OCI-LY1 (cell line): Measurements from ENCODE around the gene DOCK10.

Source experiments
- H2AFZ ChIP-seq: fragments of 200-600 bp; sonication (generic), shearing (Covaris generic); 2 replicates; pipeline ENCODE4 v1.6.0; 2014; ENCODE audit warnings: antibody characterized with exemption, mild to moderate bottlenecking, low read length
- H3F3A ChIP-seq: fragments of 200-600 bp; sonication (generic), shearing (Covaris generic); 2 replicates; pipeline ENCODE4 v1.6.0; 2014; ENCODE audit warnings: mild to moderate bottlenecking, antibody characterized with exemption, low read length, moderate library complexity; ENCODE audit not compliant: insufficient read depth
- H3K27ac ChIP-seq: fragments of 200-600 bp; sonication (generic); 2 replicates; pipeline ENCODE4 v1.5.1; 2014; ENCODE audit warnings: low read length, mixed run types, mild to moderate bottlenecking, low read depth; ENCODE audit not compliant: poor library complexity, severe bottlenecking
- H3K27me3 ChIP-seq: fragments of 200-600 bp; sonication (generic); 2 replicates; pipeline ENCODE4 v1.6.0; 2014; ENCODE audit warnings: antibody characterized with exemption, mild to moderate bottlenecking, low read length, moderate library complexity; ENCODE audit not compliant: insufficient read depth
- H3K36me3 ChIP-seq: fragments of 200-600 bp; sonication (generic); 2 replicates; pipeline ENCODE4 v1.6.1; 2014; ENCODE audit warnings: mild to moderate bottlenecking, antibody characterized with exemption, low read length, moderate library complexity, mixed read lengths; ENCODE audit not compliant: insufficient read depth
- H3K4me1 ChIP-seq: fragments of 200-600 bp; sonication (generic); 2 replicates; pipeline ENCODE4 v1.5.1; 2014; ENCODE audit warnings: mild to moderate bottlenecking, low read length, moderate library complexity; ENCODE audit not compliant: insufficient read depth, severe bottlenecking
- H3K4me2 ChIP-seq: fragments of 200-600 bp; sonication (generic), shearing (Covaris generic); 2 replicates; pipeline ENCODE4 v1.6.1; 2014; ENCODE audit warnings: low read length
- H3K4me3 ChIP-seq: fragments of 200-600 bp; sonication (generic); 2 replicates; pipeline ENCODE4 v1.5.1; 2014; ENCODE audit warnings: low read length, low read depth, mild to moderate bottlenecking, mixed read lengths; ENCODE audit not compliant: poor library complexity, severe bottlenecking
- H3K79me2 ChIP-seq: fragments of 200-600 bp; shearing (Covaris generic); 2 replicates; pipeline ENCODE4 v1.6.1; 2016; ENCODE audit warnings: mixed run types, low read length, mixed read lengths; ENCODE audit not compliant: insufficient read depth
- H3K9ac ChIP-seq: fragments of 200-600 bp; sonication (generic), shearing (Covaris generic); 2 replicates; pipeline ENCODE4 v1.6.1; 2014; ENCODE audit warnings: mild to moderate bottlenecking, low read length, mixed read lengths
- H3K9me2 ChIP-seq: fragments of 200-600 bp; sonication (generic), shearing (Covaris generic); 2 replicates; pipeline ENCODE4 v1.6.1; 2014; ENCODE audit warnings: low read depth, mild to moderate bottlenecking, low read length, mixed read lengths
- H3K9me3 ChIP-seq: fragments of 200-600 bp; shearing (Covaris generic); 2 replicates; pipeline ENCODE4 v1.6.1; 2014; ENCODE audit warnings: low read length, mixed read lengths
- H4K20me1 ChIP-seq: fragments of 200-600 bp; sonication (generic), shearing (Covaris generic); 2 replicates; pipeline ENCODE4 v1.6.0; 2016; ENCODE audit warnings: mild to moderate bottlenecking, low read length; ENCODE audit not compliant: insufficient read depth
- EZH2 ChIP-seq: fragments of 200-600 bp; sonication (generic), shearing (Covaris generic); IDR thresholded peaks from 2 replicates; pipeline ENCODE4 v1.8.0; 2017; ENCODE audit warnings: borderline replicate concordance, mixed run types, mild to moderate bottlenecking, antibody characterized with exemption, low read length, moderate library complexity, mixed read lengths
- TF ChIP-seq, protein P1 (sequence below): fragments of 200-600 bp; sonication (generic), shearing (Covaris generic); IDR thresholded peaks from 2 replicates; pipeline ENCODE4 v1.5.1; 2017; ENCODE audit warnings: mild to moderate bottlenecking, antibody characterized with exemption, low read length, moderate library complexity, mixed read lengths

The DOCK10 gene

DNA sequence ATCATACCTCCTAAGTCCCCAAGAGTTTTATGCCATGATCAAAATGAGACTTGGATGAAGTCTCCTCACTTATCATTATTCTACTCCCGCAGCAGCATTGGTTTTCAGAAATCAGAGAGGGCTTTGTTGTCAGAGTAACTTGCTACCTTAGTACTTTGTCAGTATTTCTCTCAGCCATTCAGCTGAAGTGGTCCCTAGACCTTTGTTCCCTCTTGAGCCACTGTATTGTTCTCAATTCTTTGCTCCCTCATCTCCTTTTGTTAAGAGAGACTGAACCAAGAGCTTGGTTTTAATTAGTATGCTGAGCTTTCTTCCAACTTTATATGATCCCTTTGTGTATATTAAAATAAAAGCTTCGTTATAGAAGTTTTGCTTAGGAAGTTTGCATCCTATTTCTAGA, 133.4 kb downstream of the DOCK10 start:
- TF ChIP-seq, protein P1, sequence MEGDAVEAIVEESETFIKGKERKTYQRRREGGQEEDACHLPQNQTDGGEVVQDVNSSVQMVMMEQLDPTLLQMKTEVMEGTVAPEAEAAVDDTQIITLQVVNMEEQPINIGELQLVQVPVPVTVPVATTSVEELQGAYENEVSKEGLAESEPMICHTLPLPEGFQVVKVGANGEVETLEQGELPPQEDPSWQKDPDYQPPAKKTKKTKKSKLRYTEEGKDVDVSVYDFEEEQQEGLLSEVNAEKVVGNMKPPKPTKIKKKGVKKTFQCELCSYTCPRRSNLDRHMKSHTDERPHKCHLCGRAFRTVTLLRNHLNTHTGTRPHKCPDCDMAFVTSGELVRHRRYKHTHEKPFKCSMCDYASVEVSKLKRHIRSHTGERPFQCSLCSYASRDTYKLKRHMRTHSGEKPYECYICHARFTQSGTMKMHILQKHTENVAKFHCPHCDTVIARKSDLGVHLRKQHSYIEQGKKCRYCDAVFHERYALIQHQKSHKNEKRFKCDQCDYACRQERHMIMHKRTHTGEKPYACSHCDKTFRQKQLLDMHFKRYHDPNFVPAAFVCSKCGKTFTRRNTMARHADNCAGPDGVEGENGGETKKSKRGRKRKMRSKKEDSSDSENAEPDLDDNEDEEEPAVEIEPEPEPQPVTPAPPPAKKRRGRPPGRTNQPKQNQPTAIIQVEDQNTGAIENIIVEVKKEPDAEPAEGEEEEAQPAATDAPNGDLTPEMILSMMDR = no peak
- no peak for TF ChIP-seq EZH2
- no peak overlapping the region for H2AFZ ChIP-seq

DNA sequence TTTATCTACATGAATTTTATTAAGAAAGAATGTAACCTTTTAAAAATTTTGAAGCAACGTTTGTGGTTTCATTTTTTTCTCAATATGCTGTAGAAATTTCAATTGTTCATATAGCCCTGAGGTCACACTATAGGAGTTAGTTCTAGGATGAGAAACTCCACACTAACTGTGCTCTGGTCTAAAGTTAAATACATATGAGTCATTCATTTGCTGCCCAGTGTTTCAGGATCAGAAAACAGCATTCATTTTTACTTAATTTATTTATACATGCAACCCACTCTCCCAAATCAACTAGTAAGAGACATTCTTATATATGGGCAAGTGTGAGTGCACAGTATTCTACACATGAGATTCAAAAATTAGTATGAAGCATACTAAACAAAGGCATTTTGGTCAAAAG, 137.9 kb downstream of the DOCK10 start:
- Histone ChIP-seq H4K20me1 (no peaks in the 10 kb centered on the region), H3K36me3 (no peaks in the 10 kb centered on the region), H3K9me2 (no peaks in the 10 kb centered on the region), H3K27ac (no peak overlapping the region), H2AFZ (no peak overlapping the region), H3K9ac (no peak overlapping the region), H3K4me2 (no peak overlapping the region), H3F3A (no peaks in the 10 kb centered on the region), H3K79me2 (no peaks in the 10 kb centered on the region), H3K4me1 (no peaks in the 10 kb centered on the region), H3K9me3 (no peaks in the 10 kb centered on the region), H3K27me3 (no peaks in the 10 kb centered on the region), H3K4me3 (no peak overlapping the region)
- TF ChIP-seq EZH2 = no peak
- TF ChIP-seq, protein P1 = no peak

More for the DNA sequence above, 133.4 kb downstream of the DOCK10 start:
- Histone ChIP-seq H3K4me3 (no peak overlapping the region), H3K27ac (no peak overlapping the region), H3K27me3 (no peaks in the 10 kb centered on the region), H3K4me2 (no peak overlapping the region), H4K20me1 (no peaks in the 10 kb centered on the region), H3K9ac (no peak overlapping the region), H3K9me2 (no peaks in the 10 kb centered on the region), H3K9me3 (no peaks in the 10 kb centered on the region), H3F3A (no peaks in the 10 kb centered on the region), H3K4me1 (no peaks in the 10 kb centered on the region), H3K36me3 (no peaks in the 10 kb centered on the region), H3K79me2 (no peaks in the 10 kb centered on the region)

DNA sequence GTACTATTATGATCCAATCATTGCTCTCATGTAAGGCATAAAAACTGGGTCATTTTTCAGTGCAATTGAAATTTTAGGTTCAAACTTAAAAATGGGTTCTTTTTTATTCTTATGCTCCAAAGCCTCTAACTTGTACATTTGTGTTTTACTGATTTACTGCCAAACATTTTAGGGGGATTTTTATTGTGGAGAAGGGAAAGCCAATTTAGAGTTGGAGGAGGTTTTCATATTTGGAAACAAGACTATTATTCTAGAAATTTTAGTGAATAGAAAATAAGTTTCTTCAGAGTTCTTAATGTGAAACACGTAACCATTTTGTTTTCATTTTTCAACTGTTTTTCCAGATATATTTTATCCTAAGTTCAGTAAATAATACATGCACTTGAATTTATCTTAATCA, 138.6 kb downstream of the DOCK10 start:
- H4K20me1 ChIP-seq = no peaks in the 10 kb centered on the region
- H3K36me3 ChIP-seq = no peaks in the 10 kb centered on the region
- H3K9me3 ChIP-seq = no peaks in the 10 kb centered on the region
- H3K9me2 ChIP-seq = no peaks in the 10 kb centered on the region
- H3K27me3 ChIP-seq = no peaks in the 10 kb centered on the region
- no peak overlapping the region for H2AFZ ChIP-seq
- no peaks in the 10 kb centered on the region for H3F3A ChIP-seq
- no peak overlapping the region for H3K9ac ChIP-seq
- TF ChIP-seq, protein P1 = no peak
- TF ChIP-seq EZH2 = no peak
- H3K4me2 ChIP-seq = no peak overlapping the region
- no peaks in the 10 kb centered on the region for H3K4me1 ChIP-seq
- H3K27ac ChIP-seq = no peak overlapping the region
- no peak overlapping the region for H3K4me3 ChIP-seq
- H3K79me2 ChIP-seq = no peaks in the 10 kb centered on the region
